Psoas muscle (tissue), 8 donors: ENCODE results near the gene CPHXL2. TPM values are rescaled to one million over a fixed set of nuclear protein-coding genes. Genes with fewer than 3 reads are reported as not detected.

Source experiments
- ATAC-seq, 4 donors: fragments of 200-7000 bp; cut with Tn5 transposase; one replicate each; pipeline ENCODE4 v1.9.1; 2020; ENCODE audit warnings: moderate library complexity in 3 of 4, mild to moderate bottlenecking in 2 of 4
- DNase-seq, 2 donors: peaks; one replicate each; pipeline ENCODE4 v3.0.0-alpha.2; 2020
- H3K27ac ChIP-seq: fragments of 200-600 bp; one replicate; pipeline ENCODE4 v1.8.0; 2022
- H3K27me3 ChIP-seq, 3 donors: fragments of 200-600 bp in 1 of 3; one replicate each; pipeline versions ENCODE4 v1.6.1 to v1.8.0; 2013 to 2022; ENCODE audit warnings: low read length in 2 of 3, mild to moderate bottlenecking in 2 of 3, moderate library complexity in 1 of 3; ENCODE audit not compliant: insufficient read depth in 3 of 3
- H3K36me3 ChIP-seq, 2 donors: fragments of 200-600 bp in 1 of 2; one replicate each; pipeline versions ENCODE4 v1.6.1 to v1.8.0; 2013 to 2022; ENCODE audit warnings: low read depth in 1 of 2, mild to moderate bottlenecking in 1 of 2, moderate library complexity in 1 of 2; ENCODE audit not compliant: insufficient read depth in 1 of 2
- H3K4me1 ChIP-seq: fragments of 200-600 bp; one replicate; pipeline ENCODE4 v1.8.0; 2022
- H3K4me3 ChIP-seq: fragments of 200-600 bp; one replicate; pipeline ENCODE4 v1.8.0; 2022; ENCODE audit warnings: mild to moderate bottlenecking
- H3K9me3 ChIP-seq: fragments of 200-600 bp; one replicate; pipeline ENCODE4 v1.8.0; 2022
- WGBS, 3 donors: extraction: QIAGEN DNeasy Blood & Tissue Kit; methylation state at CpG; one replicate each; pipeline versions ENCODE4 v1.1.6 to v1.1.7; 2013; 5-methylcytosine and 5-hydroxymethylcytosine counted together
- intact Hi-C, 2 donors: fragments of 100-400 bp; cut with DNase I; formaldehyde crosslinking; loops; one replicate each; pipeline versions ENCODE4 v1.11.0 to v1.14.2; 2022
- polyA plus RNA-seq, 3 donors: library from polyadenylated mRNA; stranded (reverse); fragments of 200-250 nt; gene quantifications; one replicate each; pipeline ENCODE4 v1.2.3, GENCODE V29; 2013
- total RNA-seq, 4 donors: library from RNA; stranded (reverse); fragmentation: NEBNext Ultra II Directional in 2 of 4; extraction: Animal tissue kit (Norgen Biotek cat#: 25700) in 2 of 4; gene quantifications; one replicate each; pipeline versions ENCODE4 v1.2.1 to v1.2.4, GENCODE V29; 2021 to 2023
- TF ChIP-seq, protein P1 (sequence below): fragments of 200-600 bp; IDR thresholded peaks from one replicate; pipeline ENCODE4 v1.8.0; 2022; ENCODE audit warnings: antibody characterized with exemption
- donor health status: healthy with polysubstance abuse.
- donor health status: DM: no; HTN: no; CAD: no; lungs with moderate emphysema.
- donor health status: Bipolar disorder and iron deficiency.
- donor health status: healthy.
- donor health status: DM: yes; HTN: yes; CAD: no.
- donor health status: DM: no; HTN: no; CAD: no.
- donor health status: DM: no; HTN: no; CAD: no.
- donor health status: DM: yes; HTN: yes; CAD: no.

CPHXL2 gene
- total and polyA plus RNA-seq, 7 donors: not detected

DNA sequence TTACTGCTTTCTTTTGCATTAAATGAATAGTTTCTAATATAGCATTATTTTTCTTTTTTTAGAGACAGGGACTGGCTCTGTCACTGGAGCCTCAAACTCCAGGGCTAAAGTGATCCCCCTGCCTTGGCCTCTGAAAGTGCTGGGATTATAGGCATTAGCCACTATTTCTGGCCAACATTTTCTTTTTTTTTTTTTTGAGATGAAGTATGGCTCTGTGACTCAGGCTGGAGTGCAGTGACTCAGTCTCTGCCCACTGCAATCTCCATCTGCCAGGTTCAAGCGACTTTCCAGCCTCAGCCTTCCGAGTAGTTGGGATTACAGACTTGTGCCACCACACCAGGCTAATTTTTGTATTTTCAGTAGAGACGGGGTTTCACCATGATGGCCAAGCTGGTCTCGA is 26.5 kb upstream of the CPHXL2 start:
- DNase-seq (no peak), ATAC-seq (no peak)
- Histone ChIP-seq H3K27ac (no peak overlapping the region), H3K27me3 (no peaks in the 10 kb centered on the region), H3K4me3 (no peak overlapping the region), H3K9me3 (no peaks in the 10 kb centered on the region), H3K36me3 (no peaks in the 10 kb centered on the region), H3K4me1 (no peaks in the 10 kb centered on the region)
- intact Hi-C loops: no loop called here
- WGBS, 3 donors: 78 to 87% (median 86%) methylated on average over 4 of the region's 4 CpGs
- TF ChIP-seq, protein P1, sequence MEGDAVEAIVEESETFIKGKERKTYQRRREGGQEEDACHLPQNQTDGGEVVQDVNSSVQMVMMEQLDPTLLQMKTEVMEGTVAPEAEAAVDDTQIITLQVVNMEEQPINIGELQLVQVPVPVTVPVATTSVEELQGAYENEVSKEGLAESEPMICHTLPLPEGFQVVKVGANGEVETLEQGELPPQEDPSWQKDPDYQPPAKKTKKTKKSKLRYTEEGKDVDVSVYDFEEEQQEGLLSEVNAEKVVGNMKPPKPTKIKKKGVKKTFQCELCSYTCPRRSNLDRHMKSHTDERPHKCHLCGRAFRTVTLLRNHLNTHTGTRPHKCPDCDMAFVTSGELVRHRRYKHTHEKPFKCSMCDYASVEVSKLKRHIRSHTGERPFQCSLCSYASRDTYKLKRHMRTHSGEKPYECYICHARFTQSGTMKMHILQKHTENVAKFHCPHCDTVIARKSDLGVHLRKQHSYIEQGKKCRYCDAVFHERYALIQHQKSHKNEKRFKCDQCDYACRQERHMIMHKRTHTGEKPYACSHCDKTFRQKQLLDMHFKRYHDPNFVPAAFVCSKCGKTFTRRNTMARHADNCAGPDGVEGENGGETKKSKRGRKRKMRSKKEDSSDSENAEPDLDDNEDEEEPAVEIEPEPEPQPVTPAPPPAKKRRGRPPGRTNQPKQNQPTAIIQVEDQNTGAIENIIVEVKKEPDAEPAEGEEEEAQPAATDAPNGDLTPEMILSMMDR: no peak

DNA sequence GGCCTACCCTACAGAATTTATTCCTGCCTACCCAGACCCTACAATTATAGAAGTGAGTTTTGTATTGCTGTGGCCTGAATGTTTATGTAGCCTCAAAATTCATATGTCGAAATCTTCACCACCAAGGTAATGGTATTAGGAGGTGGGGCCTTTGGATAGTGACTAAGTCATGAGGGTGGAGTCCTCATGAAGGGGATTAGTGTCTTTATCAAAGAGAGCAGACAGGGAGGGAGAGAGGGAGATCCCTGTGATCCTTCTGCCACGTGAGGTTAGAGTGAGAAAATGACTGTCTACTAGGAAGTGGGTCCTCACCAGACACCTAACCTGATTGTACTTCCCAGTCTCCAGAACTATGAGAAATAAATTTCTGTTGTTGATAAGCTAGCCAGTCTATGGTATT is 25.4 kb upstream of the CPHXL2 start:
- ATAC-seq (no peak), DNase-seq (no peak)
- intact Hi-C loops: no loop called here
- Histone ChIP-seq H3K27me3 (no peaks in the 10 kb centered on the region), H3K27ac (no peak overlapping the region), H3K4me1 (no peaks in the 10 kb centered on the region), H3K9me3 (no peaks in the 10 kb centered on the region), H3K36me3 (no peaks in the 10 kb centered on the region), H3K4me3 (no peak overlapping the region)
- TF ChIP-seq, protein P1: no peak
- 72 to 82% (median 79%) methylated on average over 2 of the region's 2 CpGs for WGBS, 3 donors

DNA sequence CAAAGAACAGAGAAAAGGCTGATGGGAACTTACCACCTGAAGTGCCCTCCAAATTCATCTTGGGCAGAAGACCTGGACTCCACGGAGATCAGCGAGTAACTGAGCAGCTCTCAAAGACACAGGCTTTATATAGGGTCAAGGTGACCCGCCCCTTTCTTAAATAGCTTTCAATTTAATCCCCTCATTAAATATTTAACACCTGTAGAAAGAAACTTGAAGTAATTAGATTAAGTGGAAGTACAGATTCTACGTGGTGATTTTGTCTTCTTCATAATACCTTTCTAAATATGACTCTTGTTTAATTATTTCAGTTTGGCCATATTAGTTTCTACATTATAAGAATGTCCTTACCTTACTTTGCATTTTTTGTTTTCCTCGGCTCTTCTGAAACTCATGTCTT is 24.6 kb upstream of the CPHXL2 start, which contains the start of gene DUXB:
Gene DUXB (minus strand): TSS at position 101 of the 400 bp plus-strand sequence. CDS start 43 bp downstream, at position 58.
- TF ChIP-seq, protein P1: no peak
- no peak for DNase-seq
- Histone ChIP-seq H3K4me1 (no peaks in the 10 kb centered on the region), H3K36me3 (no peaks in the 10 kb centered on the region), H3K9me3 (no peaks in the 10 kb centered on the region), H3K27me3 (no peaks in the 10 kb centered on the region), H3K4me3 (no peak within 1 kb of the TSS), H3K27ac (no peak within 1 kb of the TSS)
- 81 to 88% (median 86%) methylated on average over 5 of the region's 5 CpGs for WGBS, 3 donors
- intact Hi-C loops: no loop called here
- no peak for ATAC-seq

DNA sequence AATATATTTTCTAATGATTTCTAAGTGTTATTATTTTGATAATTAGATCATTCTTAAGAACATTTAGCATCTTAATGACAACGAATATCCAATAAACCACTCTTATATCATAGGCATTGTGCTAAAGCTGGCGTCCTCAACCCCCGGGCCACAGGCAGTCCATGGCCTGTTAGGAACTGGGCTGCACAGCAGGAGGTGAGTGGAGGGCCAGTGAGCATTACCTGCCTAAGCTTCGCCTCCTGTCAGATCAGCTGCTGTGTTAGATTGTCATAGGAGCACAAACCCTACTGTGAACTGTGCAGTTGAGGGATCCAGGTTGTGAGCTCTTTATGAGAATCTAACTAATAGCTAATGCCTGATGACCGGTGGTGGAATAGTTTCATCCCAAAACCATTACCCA is 20.8 kb upstream of the CPHXL2 start:
- 88 to 94% (median 90%) methylated on average over 5 of the region's 5 CpGs for WGBS, 3 donors
- DNase-seq (no peak), ATAC-seq (no peak)
- Histone ChIP-seq H3K36me3 (no peaks in the 10 kb centered on the region), H3K9me3 (no peaks in the 10 kb centered on the region), H3K27me3 (no peaks in the 10 kb centered on the region), H3K4me1 (no peaks in the 10 kb centered on the region), H3K27ac (no peak overlapping the region), H3K4me3 (no peak overlapping the region)
- TF ChIP-seq, protein P1: no peak
- intact Hi-C loops: no loop called here

DNA sequence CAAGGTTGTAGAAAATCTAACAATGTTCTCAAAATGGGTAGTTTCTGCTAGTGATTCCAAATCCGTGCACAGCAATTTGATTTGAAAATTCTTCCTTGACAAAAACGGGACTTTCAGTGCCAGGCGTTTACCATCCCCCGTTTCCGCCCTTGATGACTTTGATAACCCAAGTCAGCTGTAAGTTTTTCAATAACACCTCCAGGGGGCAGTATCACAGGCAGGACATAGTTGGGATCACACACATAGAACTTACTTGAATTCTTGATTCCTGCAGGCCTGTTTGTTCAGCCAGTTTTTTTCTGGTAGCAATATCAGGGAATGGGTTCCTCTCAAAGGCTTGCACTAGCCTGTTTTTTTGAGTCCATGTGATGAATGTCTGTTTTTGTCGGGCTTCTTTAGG is 18.9 kb upstream of the CPHXL2 start:
- Histone ChIP-seq H3K9me3 (no peaks in the 10 kb centered on the region), H3K27me3 (no peaks in the 10 kb centered on the region), H3K36me3 (no peaks in the 10 kb centered on the region), H3K4me3 (no peak overlapping the region), H3K27ac (no peak overlapping the region), H3K4me1 (no peaks in the 10 kb centered on the region)
- DNase-seq (no peak), ATAC-seq (no peak)
- TF ChIP-seq, protein P1: no peak
- WGBS, 3 donors: 79 to 80% (median 80%) methylated on average over 6 of the region's 6 CpGs
- intact Hi-C loops: no loop called here
